ENCODE measurements around the gene SPINT3.

The SPINT3 gene

GRCh38 chr20:45470937-45471336 lies 44.5 kb downstream of the SPINT3 start:
- H3K4me1 ChIP-seq (ENCODE audit: control insufficient read depth, insufficient read depth, low read length), result peaks cover 13% of the 10 kb centered on the region
- no peaks in the 10 kb centered on the region for H3K36me3 ChIP-seq (ENCODE audit: control insufficient read depth, insufficient read depth, low read length, severe bottlenecking)
- peak; percentile 13 for DNase-seq (ENCODE audit: low read depth)
- H3K9ac ChIP-seq (ENCODE audit: low read length), result no peak overlapping the region
- peak overlapping the region; percentile 65 for H3K4me3 ChIP-seq (ENCODE audit: low read length)
- H3K9me3 ChIP-seq (ENCODE audit: control insufficient read depth, low read length), result no peaks in the 10 kb centered on the region
- H3K27me3 ChIP-seq (replicated peaks; ENCODE audit: control insufficient read depth, insufficient read depth, low read length), result peaks cover 50% of the 10 kb centered on the region

GRCh38 chr20:45470262-45470931 lies 45.0 kb downstream of the SPINT3 start:
- Histone ChIP-seq H3K9me3 (ENCODE audit: control insufficient read depth, low read length) (no peaks in the 10 kb centered on the region), H3K9ac (ENCODE audit: low read length) (no peak overlapping the region), H3K27me3 (replicated peaks; ENCODE audit: control insufficient read depth, insufficient read depth, low read length) (peaks cover 54% of the 10 kb centered on the region), H3K36me3 (ENCODE audit: control insufficient read depth, insufficient read depth, low read length, severe bottlenecking) (no peaks in the 10 kb centered on the region), H3K4me1 (ENCODE audit: control insufficient read depth, insufficient read depth, low read length) (peaks cover 13% of the 10 kb centered on the region), H3K4me3 (ENCODE audit: low read length) (peak overlapping the region; percentile 65)
- peak; percentile 43 for DNase-seq (ENCODE audit: low read depth)

- H3K4me3 ChIP-seq (ENCODE audit: low read length), result peak within 1 kb of the TSS; percentile 65
- DNase-seq (ENCODE audit: low read depth), result no peak
- H3K27me3 ChIP-seq (replicated peaks; ENCODE audit: control insufficient read depth, insufficient read depth, low read length), result peaks cover 62% of the 10 kb centered on the region
- H3K9ac ChIP-seq (ENCODE audit: low read length), result no peak within 1 kb of the TSS
- peaks cover 13% of the 10 kb centered on the region for H3K4me1 ChIP-seq (ENCODE audit: control insufficient read depth, insufficient read depth, low read length)
- no peaks in the 10 kb centered on the region for H3K9me3 ChIP-seq (ENCODE audit: control insufficient read depth, low read length)
- H3K36me3 ChIP-seq (ENCODE audit: control insufficient read depth, insufficient read depth, low read length, severe bottlenecking), result no peaks in the 10 kb centered on the region
Observed at GRCh38 chr20:45469336-45470261, 45.8 kb downstream of the SPINT3 start, which contains the start of gene WFDC2. TSS of gene WFDC2 (plus strand) at chr20:45469753. CDS start at chr20:45469782, 29 bp downstream.

- H3K27me3 ChIP-seq (replicated peaks; ENCODE audit: control insufficient read depth, insufficient read depth, low read length), result peaks cover 79% of the 10 kb centered on the region
- DNase-seq (ENCODE audit: low read depth), result no peak
- H3K4me1 ChIP-seq (ENCODE audit: control insufficient read depth, insufficient read depth, low read length), result peaks cover 13% of the 10 kb centered on the region
- H3K9me3 ChIP-seq (ENCODE audit: control insufficient read depth, low read length), result no peaks in the 10 kb centered on the region
- H3K9ac ChIP-seq (ENCODE audit: low read length), result no peak overlapping the region
- H3K4me3 ChIP-seq (ENCODE audit: low read length), result no peak overlapping the region
- H3K36me3 ChIP-seq (ENCODE audit: control insufficient read depth, insufficient read depth, low read length, severe bottlenecking), result no peaks in the 10 kb centered on the region
Observed at GRCh38 chr20:45467861-45468260, 47.6 kb downstream of the SPINT3 start.

GRCh38 chr20:45467172-45467571 lies 48.2 kb downstream of the SPINT3 start:
- H3K4me1 ChIP-seq (ENCODE audit: control insufficient read depth, insufficient read depth, low read length), result peaks cover 13% of the 10 kb centered on the region
- H3K9ac ChIP-seq (ENCODE audit: low read length), result no peak overlapping the region
- H3K9me3 ChIP-seq (ENCODE audit: control insufficient read depth, low read length), result no peaks in the 10 kb centered on the region
- DNase-seq (ENCODE audit: low read depth), result no peak
- H3K27me3 ChIP-seq (replicated peaks; ENCODE audit: control insufficient read depth, insufficient read depth, low read length), result peaks cover 84% of the 10 kb centered on the region
- H3K4me3 ChIP-seq (ENCODE audit: low read length), result no peak overlapping the region
- no peaks in the 10 kb centered on the region for H3K36me3 ChIP-seq (ENCODE audit: control insufficient read depth, insufficient read depth, low read length, severe bottlenecking)

- Histone ChIP-seq H3K36me3 (ENCODE audit: control insufficient read depth, insufficient read depth, low read length, severe bottlenecking) (no peaks in the 10 kb centered on the region), H3K27me3 (replicated peaks; ENCODE audit: control insufficient read depth, insufficient read depth, low read length) (peaks cover 72% of the 10 kb centered on the region), H3K9me3 (ENCODE audit: control insufficient read depth, low read length) (no peaks in the 10 kb centered on the region), H3K4me1 (ENCODE audit: control insufficient read depth, insufficient read depth, low read length) (peaks cover 8% of the 10 kb centered on the region), H3K9ac (ENCODE audit: low read length) (no peak overlapping the region), H3K4me3 (ENCODE audit: low read length) (no peak overlapping the region)
- no peak for DNase-seq (ENCODE audit: low read depth)
Observed at GRCh38 chr20:45465491-45466266, 49.7 kb downstream of the SPINT3 start.

GRCh38 chr20:45463709-45464108 lies 51.7 kb downstream of the SPINT3 start:
- Histone ChIP-seq H3K4me3 (ENCODE audit: low read length) (no peak overlapping the region), H3K9ac (ENCODE audit: low read length) (no peak overlapping the region), H3K27me3 (replicated peaks; ENCODE audit: control insufficient read depth, insufficient read depth, low read length) (peaks cover 59% of the 10 kb centered on the region), H3K4me1 (ENCODE audit: control insufficient read depth, insufficient read depth, low read length) (no peaks in the 10 kb centered on the region), H3K9me3 (ENCODE audit: control insufficient read depth, low read length) (no peaks in the 10 kb centered on the region), H3K36me3 (ENCODE audit: control insufficient read depth, insufficient read depth, low read length, severe bottlenecking) (no peaks in the 10 kb centered on the region)
- no peak for DNase-seq (ENCODE audit: low read depth)

GRCh38 chr20:45462711-45463509 lies 52.5 kb downstream of the SPINT3 start:
- Histone ChIP-seq H3K36me3 (ENCODE audit: control insufficient read depth, insufficient read depth, low read length, severe bottlenecking) (no peaks in the 10 kb centered on the region), H3K9me3 (ENCODE audit: control insufficient read depth, low read length) (no peaks in the 10 kb centered on the region), H3K4me3 (ENCODE audit: low read length) (no peak overlapping the region), H3K4me1 (ENCODE audit: control insufficient read depth, insufficient read depth, low read length) (no peaks in the 10 kb centered on the region), H3K9ac (ENCODE audit: low read length) (no peak overlapping the region), H3K27me3 (replicated peaks; ENCODE audit: control insufficient read depth, insufficient read depth, low read length) (peaks cover 51% of the 10 kb centered on the region)
- no peak for DNase-seq (ENCODE audit: low read depth)
